ENCODE measurements around the gene THEMIS.
"Not testable (repeated sequence)": the region's sequence is repeated elsewhere in the genome, so short reads cannot be mapped to it uniquely, and the experiment has no call there.

Gene THEMIS

DNA sequence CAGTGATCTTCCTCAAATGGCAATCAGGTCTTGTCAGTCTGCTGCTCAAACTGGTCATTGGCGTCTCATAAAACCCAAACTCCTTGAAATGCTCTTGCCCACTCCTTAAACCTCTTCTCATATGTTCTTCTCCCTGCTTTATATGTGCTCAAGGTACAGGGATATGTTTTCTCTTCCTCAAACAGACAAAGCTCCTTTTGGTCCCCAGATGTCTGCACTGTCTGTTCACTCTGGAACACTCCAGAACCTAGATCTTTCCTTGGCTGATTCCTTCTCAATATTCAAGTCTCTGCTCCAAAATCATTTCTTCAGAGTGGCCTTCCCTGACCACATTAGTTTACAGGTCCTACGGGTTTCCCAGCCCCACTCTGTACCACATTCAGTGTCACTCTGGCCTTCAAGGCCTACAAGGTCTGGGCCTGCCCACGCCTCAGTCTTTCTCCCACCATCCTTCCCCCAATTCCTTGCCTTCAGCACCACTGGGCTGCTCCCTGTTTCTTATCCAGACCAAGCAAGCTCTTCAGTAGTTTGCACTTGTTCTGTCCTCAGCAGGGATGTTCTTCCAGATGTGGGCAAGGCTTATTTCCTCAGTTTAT is 9.0 kb downstream of the THEMIS start:
- no peak for TF ChIP-seq POLR2A (IDR thresholded peaks at IDR 0.05; ENCODE audit: low read depth, low read length)
- FAIRE-seq (no peak), DNase-seq (ENCODE audit: insufficient read length, low spot score) (no peak)

DNA sequence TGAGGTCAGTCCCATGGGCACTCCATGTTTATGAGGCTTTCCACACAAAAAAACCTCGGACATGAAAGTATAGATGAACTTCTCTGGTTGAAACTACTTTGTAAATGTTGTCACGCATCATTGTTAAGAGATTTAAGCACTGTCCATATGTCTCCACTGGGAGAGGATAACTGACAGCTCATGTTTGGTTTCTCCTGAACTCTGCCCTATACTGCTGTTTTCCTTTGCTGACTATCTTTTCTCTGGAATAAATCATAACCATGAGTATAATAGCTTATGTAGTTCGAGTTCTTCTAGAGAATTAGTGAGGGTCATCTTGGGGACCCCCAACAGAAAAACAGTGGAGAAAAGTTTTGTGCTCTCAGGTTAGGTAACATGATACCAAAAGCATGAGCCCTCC is 14.3 kb downstream of the THEMIS start:
- no peak for TF ChIP-seq POLR2A (IDR thresholded peaks at IDR 0.05; ENCODE audit: low read depth, low read length)
- FAIRE-seq (no peak), DNase-seq (ENCODE audit: insufficient read length, low spot score) (no peak)

DNA sequence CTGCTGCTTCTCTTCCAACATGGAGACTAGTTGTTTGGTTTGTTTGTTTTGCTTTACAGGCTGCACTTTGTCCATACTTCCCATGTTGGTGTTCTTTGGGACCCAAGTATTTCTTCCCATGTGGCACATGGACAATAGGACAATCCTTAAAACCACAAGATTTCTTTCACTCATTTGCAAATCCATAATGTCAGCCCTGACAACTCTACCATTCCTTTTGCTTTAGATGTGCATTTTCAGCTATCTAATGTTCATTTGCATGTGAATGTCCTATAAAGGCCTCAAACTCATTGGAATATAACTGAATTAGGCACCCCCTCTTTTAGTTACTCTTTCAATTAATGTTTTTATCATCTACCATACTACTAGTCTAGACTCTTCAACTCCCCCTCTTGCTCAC is 16.7 kb downstream of the THEMIS start:
- no peak for FAIRE-seq
- TF ChIP-seq POLR2A (IDR thresholded peaks at IDR 0.05; ENCODE audit: low read depth, low read length): no peak
- no peak for DNase-seq (ENCODE audit: insufficient read length, low spot score)

DNA sequence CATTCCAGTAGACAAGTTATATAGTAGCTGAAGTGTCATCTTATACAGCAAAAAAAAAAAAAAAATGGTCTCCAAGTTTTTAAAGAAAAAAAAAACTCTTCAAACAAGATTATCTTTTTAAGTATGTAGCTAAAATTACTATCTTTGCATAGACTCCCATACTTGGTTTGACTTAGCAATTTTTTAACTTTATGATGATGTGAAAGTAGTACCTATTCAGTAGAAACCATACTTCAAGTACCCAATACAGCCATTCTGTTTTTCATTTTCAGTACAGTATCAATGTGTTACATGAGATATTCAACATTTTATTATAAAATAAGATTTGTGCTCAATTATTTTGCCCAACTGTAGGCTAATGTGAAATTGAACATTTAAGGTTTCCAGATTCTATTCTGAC is 18.9 kb downstream of the THEMIS start:
- FAIRE-seq; DNase-seq (ENCODE audit: insufficient read length, low spot score): not testable (repeated sequence)

GRCh38 chr6:127880429-127880828 is 20.4 kb downstream of the THEMIS start:
- TF ChIP-seq POLR2A (IDR thresholded peaks at IDR 0.05; ENCODE audit: low read depth, low read length): no peak
- DNase-seq (ENCODE audit: insufficient read length, low spot score) (no peak), FAIRE-seq (no peak)

GRCh38 chr6:127879685-127880084 is 21.2 kb downstream of the THEMIS start:
- no peak for FAIRE-seq
- peak; percentile 5 for DNase-seq (ENCODE audit: insufficient read length, low spot score)
- TF ChIP-seq POLR2A (IDR thresholded peaks at IDR 0.05; ENCODE audit: low read depth, low read length): no peak

GRCh38 chr6:127878115-127878514 is 22.7 kb downstream of the THEMIS start:
- FAIRE-seq (no peak), DNase-seq (ENCODE audit: insufficient read length, low spot score) (no peak)
- no peak for TF ChIP-seq POLR2A (IDR thresholded peaks at IDR 0.05; ENCODE audit: low read depth, low read length)

DNA sequence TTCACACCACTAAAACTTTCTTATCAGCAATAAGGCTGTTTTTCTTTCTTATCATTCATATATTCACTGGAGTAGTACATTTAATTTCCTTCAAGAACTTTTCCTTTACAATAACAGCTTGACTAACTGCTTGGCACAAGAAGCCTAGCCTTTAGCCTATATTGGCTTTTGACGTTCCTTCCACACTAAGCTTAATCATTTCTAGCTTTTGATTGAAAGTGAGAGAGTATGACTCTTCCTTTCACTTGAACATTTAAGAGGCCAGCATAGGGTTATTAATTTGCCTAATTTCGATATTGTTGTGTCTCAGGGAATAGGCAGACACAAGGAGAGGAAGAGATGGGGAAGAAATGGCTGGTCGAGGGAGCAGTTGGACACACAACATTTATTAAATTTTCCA is 23.6 kb downstream of the THEMIS start:
- no peak for DNase-seq (ENCODE audit: insufficient read length, low spot score)

GRCh38 chr6:127869772-127870404 is 31.0 kb downstream of the THEMIS start:
- no peak for DNase-seq (ENCODE audit: insufficient read length, low spot score)
- TF ChIP-seq POLR2A (IDR thresholded peaks at IDR 0.05; ENCODE audit: low read depth, low read length): no peak
- no peak for FAIRE-seq

More for the DNA sequence above, 23.6 kb downstream of the THEMIS start:
- FAIRE-seq: no peak
- TF ChIP-seq POLR2A (IDR thresholded peaks at IDR 0.05; ENCODE audit: low read depth, low read length): no peak

DNA sequence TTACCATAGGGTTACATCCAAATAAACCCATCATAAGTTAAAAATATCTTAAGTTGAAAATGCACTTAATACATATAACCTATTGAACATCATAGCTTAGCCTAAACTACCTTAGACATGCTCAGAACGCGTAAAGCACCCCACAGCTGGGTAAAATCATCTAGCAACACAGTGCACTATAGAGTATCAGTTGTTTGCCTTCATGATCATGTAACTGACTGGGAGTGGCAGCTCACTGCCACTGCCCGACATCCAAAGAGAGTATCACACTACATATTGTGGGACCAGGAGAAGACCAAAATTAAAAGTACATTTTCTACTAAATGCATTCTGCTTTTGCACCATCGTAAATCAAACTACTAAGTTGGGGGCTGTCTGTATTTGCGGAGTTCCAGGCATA is 31.7 kb downstream of the THEMIS start:
- FAIRE-seq (no peak), DNase-seq (ENCODE audit: insufficient read length, low spot score) (no peak)
- TF ChIP-seq POLR2A (IDR thresholded peaks at IDR 0.05; ENCODE audit: low read depth, low read length): no peak

DNA sequence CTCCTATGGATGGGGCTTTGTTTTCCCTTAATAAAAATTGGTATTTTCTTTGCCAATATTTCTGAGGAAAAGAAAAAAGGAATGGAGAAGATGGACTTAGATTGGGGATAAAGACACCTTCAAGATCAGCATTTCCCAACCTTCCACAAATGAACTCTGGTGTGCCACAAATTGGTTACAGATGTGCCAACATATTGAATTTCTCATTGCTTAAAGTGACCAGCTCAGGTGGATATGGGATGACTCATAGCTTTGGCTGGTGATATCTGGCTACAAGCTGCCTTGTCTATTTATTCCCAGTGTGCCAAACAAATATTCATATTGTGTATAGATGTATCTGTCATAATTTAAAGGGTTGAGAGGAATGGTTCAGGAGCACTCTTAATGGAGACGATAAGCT is 32.5 kb downstream of the THEMIS start:
- FAIRE-seq (no peak), DNase-seq (ENCODE audit: insufficient read length, low spot score) (no peak)
- TF ChIP-seq POLR2A (IDR thresholded peaks at IDR 0.05; ENCODE audit: low read depth, low read length): no peak

- no peak for FAIRE-seq
- TF ChIP-seq POLR2A (IDR thresholded peaks at IDR 0.05; ENCODE audit: low read depth, low read length): no peak
- DNase-seq (ENCODE audit: insufficient read length, low spot score): no peak
Measured at GRCh38 chr6:127866766-127867165, 34.1 kb downstream of the THEMIS start.

- TF ChIP-seq POLR2A (IDR thresholded peaks at IDR 0.05; ENCODE audit: low read depth, low read length): no peak
- FAIRE-seq: no peak
- DNase-seq (ENCODE audit: insufficient read length, low spot score): no peak
Measured at GRCh38 chr6:127865108-127865507, 35.8 kb downstream of the THEMIS start.

DNA sequence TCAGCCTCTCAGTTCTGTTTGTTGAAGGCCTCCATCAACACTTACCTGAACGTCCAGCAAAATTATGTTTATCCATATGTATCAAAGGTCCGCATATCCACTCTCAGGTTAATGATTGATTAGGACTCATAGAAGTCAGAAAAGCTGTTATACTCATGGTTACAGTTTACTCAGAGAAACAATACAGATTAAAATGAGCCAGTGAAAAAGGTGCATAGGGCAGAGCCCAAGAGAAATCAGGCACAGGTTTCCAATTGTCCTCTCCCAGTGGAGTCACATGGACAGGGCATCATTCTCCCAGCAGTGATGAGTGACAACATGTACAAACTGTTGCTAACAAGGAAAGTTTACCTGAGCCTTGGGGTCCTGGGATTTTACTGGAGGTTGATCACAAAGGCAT is 36.2 kb downstream of the THEMIS start:
- FAIRE-seq: no peak
- no peak for TF ChIP-seq POLR2A (IDR thresholded peaks at IDR 0.05; ENCODE audit: low read depth, low read length)

GRCh38 chr6:127860723-127861122 is 40.1 kb downstream of the THEMIS start:
- TF ChIP-seq POLR2A (IDR thresholded peaks at IDR 0.05; ENCODE audit: low read depth, low read length): no peak
- no peak for DNase-seq (ENCODE audit: insufficient read length, low spot score)
- no peak for FAIRE-seq

More for the DNA sequence above, 36.2 kb downstream of the THEMIS start:
- DNase-seq (ENCODE audit: insufficient read length, low spot score): no peak

Data from H54 (cell line).